SJCRH30 (cell line): Measurements from ENCODE around the gene GREB1L. TPM values are rescaled to one million over a fixed set of nuclear protein-coding genes. Genes with fewer than 3 reads are reported as not detected.

ENCODE experiments used
- DNase-seq, 2 experiments: peaks; one replicate each; pipeline ENCODE4 v3.0.0-alpha.2; 2015 to 2020
- H3K27ac ChIP-seq: fragments of 250-450 bp; sonication (Bioruptor Pico); 2 replicates; pipeline ENCODE4 v1.5.1; 2020; ENCODE audit warnings: mild to moderate bottlenecking, moderate library complexity
- H3K27me3 ChIP-seq: fragments of 250-450 bp; sonication (Bioruptor Pico); 2 replicates; pipeline ENCODE4 v1.5.1; 2020; ENCODE audit warnings: mild to moderate bottlenecking, moderate library complexity
- H3K36me3 ChIP-seq: fragments of 250-450 bp; sonication (Bioruptor Pico); 2 replicates; pipeline ENCODE4 v1.5.1; 2020; ENCODE audit warnings: mild to moderate bottlenecking, moderate library complexity
- H3K4me1 ChIP-seq: fragments of 250-450 bp; sonication (Bioruptor Pico); 2 replicates; pipeline ENCODE4 v1.5.1; 2020; ENCODE audit warnings: mild to moderate bottlenecking, moderate library complexity
- H3K4me3 ChIP-seq: fragments of 250-450 bp; sonication (Bioruptor Pico); 2 replicates; pipeline ENCODE4 v1.5.1; 2020; ENCODE audit warnings: mild to moderate bottlenecking, moderate library complexity
- H3K9me3 ChIP-seq: fragments of 250-450 bp; sonication (Bioruptor Pico); replicated peaks from 2 replicates; pipeline ENCODE4 v1.5.1; 2020; ENCODE audit warnings: mild to moderate bottlenecking, moderate library complexity
- total RNA-seq: library from RNA; depleted of rRNA; stranded (reverse); fragments of >200 nt; shearing (Covaris generic); gene quantifications from 2 replicates; pipeline ENCODE4 v1.2.3, GENCODE V29; 2014

GREB1L gene
- total RNA-seq, 1 experiment from 2014 or later: not detected

DNA sequence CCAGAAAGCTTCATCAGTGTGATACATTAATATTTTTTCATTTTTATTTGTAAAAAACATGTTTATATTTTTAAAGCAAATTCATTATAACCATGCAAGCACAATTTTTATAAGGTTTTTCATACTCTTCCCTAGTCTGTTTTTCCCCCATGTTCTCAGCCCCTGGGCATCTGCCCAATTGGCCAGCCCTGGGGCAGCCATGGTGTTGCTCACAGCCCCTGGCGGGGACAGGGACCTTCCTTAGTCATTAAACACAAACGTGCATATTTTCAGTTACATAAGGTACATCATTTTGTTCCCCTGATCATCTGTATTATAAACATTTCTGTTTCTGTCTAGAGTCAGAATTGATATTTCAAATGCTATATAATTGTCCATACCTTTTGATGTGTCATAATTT lies 208.5 kb downstream of the GREB1L start:
- DNase-seq: no peak
- no peak overlapping the region for H3K27ac ChIP-seq

DNA sequence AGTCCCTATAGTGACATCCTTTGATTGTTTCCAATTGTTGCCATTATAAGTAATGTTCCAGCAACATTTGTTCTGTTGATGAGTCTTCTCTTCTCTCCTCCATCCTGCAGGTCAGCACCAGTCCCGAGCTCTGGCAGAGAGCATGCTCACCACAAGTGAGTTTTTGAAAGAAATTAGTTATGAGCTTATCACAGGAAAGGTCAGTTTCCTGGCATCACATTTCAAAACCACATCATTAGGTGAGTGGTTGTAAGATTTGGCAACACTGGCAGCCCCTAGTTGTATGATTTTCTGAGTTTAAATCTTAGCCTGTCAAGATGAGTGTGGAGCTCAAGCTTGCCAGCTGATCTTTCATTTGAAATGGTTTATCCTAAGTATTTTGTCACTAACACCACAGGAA lies 208.9 kb downstream of the GREB1L start:
- no peak overlapping the region for H3K4me3 ChIP-seq
- no peak for DNase-seq

More for the DNA sequence above, 208.5 kb downstream of the GREB1L start:
- H3K27me3 ChIP-seq: no peaks in the 10 kb centered on the region
- H3K4me3 ChIP-seq: no peak overlapping the region
- no peaks in the 10 kb centered on the region for H3K4me1 ChIP-seq
- H3K36me3 ChIP-seq: no peaks in the 10 kb centered on the region
- H3K9me3 ChIP-seq: no peaks in the 10 kb centered on the region

DNA sequence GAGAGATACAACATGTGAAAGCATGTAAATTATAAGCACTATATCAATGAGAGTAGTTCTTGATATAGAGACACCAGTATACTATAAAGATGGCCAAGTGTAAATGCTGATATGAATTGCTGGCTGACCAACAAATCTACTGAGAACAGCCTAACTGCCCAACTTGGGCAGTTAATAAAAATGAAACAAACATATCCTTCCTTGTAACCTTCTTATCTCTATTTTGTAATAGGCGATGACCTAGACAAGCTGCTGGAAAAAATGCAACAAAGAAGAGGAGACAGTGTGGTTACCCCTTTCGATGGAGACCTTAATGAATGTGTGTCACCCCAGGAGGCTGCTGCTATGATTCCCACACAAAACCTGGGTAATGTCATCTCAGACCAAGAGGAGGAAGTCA lies 209.8 kb downstream of the GREB1L start:
- H3K27me3 ChIP-seq: no peaks in the 10 kb centered on the region
- no peaks in the 10 kb centered on the region for H3K4me1 ChIP-seq
- no peak for DNase-seq
- no peaks in the 10 kb centered on the region for H3K9me3 ChIP-seq
- no peak overlapping the region for H3K4me3 ChIP-seq
- H3K36me3 ChIP-seq: no peaks in the 10 kb centered on the region
- H3K27ac ChIP-seq: no peak overlapping the region

More for the DNA sequence above, 208.9 kb downstream of the GREB1L start:
- Histone ChIP-seq H3K4me1 (no peaks in the 10 kb centered on the region), H3K27ac (no peak overlapping the region), H3K9me3 (no peaks in the 10 kb centered on the region), H3K36me3 (no peaks in the 10 kb centered on the region), H3K27me3 (no peaks in the 10 kb centered on the region)

DNA sequence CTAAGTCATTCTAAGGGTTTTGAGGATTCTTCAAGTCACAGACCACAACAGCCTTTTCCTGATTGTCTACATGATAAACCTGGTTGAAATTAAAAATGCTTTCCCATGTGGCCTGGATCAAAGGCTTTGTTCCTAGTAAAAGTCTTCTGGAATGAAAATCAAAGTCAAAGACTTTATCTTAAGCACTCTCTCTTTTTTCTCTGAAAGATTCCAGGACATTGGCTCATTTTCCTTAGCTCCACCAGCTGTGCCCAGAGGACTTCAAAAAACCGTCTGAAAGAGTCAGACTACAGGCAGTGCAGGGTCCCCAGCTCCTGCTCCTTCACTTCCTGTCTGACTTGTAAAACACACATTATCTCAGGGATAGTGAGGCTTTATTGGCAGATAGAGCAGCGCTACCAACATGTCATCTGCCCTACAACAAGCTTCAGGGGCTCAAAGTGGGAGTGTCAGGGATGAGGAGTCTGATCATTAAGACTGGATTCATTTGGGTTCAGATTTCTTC lies 210.3 kb downstream of the GREB1L start:
- H3K9me3 ChIP-seq: no peaks in the 10 kb centered on the region
- no peaks in the 10 kb centered on the region for H3K4me1 ChIP-seq
- H3K36me3 ChIP-seq: no peaks in the 10 kb centered on the region
- no peak overlapping the region for H3K4me3 ChIP-seq
- H3K27me3 ChIP-seq: no peaks in the 10 kb centered on the region
- DNase-seq: no peak
- H3K27ac ChIP-seq: no peak overlapping the region

DNA sequence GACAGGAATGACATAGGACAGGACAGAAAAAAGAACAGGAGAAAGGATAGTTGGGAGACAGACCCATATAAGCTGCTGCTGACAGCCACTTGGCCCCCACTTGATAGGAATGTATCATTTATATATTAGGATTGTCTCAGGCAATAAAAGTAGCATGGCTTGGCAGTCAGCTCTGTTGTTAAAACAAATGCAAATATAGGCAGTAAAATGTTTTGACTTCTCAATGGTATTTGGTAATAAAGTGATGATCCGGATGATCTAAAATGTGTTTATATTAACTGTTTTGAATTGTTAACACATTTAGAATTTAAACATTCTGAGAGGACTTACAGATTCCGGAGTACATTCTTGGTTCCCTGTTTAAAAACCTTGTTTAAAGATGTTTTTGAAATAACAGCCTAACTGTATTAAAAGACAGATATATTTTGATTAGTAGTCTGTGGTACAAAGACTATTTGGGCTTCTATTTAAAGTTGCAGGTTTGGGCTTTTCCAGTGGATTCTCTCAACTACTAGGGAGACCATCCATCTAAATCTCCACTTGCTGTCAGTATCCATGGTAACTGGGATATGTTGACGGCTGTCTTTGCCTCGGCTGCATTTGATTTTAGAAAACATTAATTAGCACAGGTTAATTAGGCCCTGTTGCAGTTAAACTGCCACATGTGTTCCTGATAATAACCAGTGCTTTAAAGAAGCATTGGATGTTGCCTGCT lies 210.9 kb downstream of the GREB1L start:
- H3K4me1 ChIP-seq: no peaks in the 10 kb centered on the region
- H3K9me3 ChIP-seq: no peaks in the 10 kb centered on the region
- H3K4me3 ChIP-seq: no peak overlapping the region
- H3K27me3 ChIP-seq: no peaks in the 10 kb centered on the region
- no peak overlapping the region for H3K27ac ChIP-seq
- H3K36me3 ChIP-seq: no peaks in the 10 kb centered on the region
- no peak for DNase-seq

DNA sequence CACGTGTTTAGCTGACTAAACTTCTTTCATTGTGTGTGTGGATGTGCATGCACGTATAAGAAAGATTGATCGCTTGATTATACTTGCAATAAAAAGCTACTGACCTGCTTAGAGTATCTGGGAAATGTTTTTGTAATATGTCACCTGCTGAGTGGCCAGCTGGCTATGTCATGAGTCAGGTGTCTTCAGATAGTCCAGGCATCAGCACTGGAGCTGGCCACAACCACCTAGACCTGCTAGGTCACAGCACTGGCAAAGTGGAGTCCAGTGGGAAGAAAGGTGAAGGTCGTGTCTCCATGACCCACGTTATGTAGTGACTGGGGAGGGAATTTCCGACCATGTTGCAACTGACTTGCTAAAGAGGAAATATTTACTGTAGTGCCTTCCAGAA lies 211.5 kb downstream of the GREB1L start:
- no peak overlapping the region for H3K27ac ChIP-seq
- H3K27me3 ChIP-seq: no peaks in the 10 kb centered on the region
- H3K9me3 ChIP-seq: no peaks in the 10 kb centered on the region
- no peaks in the 10 kb centered on the region for H3K36me3 ChIP-seq
- no peak overlapping the region for H3K4me3 ChIP-seq
- no peak for DNase-seq
- no peaks in the 10 kb centered on the region for H3K4me1 ChIP-seq

DNA sequence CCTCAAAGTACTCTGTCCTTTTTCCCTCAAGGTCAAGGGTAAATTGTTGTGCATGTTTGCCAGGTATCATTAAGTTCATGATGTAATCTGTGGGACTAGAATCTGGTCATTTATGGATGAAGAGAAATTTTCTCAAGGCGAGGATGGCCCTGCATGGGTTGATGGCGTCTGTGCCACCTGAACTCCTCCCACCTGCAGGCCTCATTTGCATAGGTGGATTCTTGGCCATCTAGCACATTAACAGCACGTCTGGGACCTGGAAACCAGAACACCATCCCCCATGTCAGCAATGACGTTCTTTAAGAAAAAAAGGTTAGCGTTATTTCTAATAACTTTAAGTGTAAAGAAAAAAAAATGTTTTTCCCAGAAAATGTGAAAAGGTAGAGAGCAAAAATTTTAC lies 212.7 kb downstream of the GREB1L start:
- Histone ChIP-seq H3K36me3 (no peaks in the 10 kb centered on the region), H3K4me3 (no peak overlapping the region), H3K4me1 (no peaks in the 10 kb centered on the region), H3K27ac (no peak overlapping the region), H3K9me3 (no peaks in the 10 kb centered on the region), H3K27me3 (no peaks in the 10 kb centered on the region)
- DNase-seq: no peak

DNA sequence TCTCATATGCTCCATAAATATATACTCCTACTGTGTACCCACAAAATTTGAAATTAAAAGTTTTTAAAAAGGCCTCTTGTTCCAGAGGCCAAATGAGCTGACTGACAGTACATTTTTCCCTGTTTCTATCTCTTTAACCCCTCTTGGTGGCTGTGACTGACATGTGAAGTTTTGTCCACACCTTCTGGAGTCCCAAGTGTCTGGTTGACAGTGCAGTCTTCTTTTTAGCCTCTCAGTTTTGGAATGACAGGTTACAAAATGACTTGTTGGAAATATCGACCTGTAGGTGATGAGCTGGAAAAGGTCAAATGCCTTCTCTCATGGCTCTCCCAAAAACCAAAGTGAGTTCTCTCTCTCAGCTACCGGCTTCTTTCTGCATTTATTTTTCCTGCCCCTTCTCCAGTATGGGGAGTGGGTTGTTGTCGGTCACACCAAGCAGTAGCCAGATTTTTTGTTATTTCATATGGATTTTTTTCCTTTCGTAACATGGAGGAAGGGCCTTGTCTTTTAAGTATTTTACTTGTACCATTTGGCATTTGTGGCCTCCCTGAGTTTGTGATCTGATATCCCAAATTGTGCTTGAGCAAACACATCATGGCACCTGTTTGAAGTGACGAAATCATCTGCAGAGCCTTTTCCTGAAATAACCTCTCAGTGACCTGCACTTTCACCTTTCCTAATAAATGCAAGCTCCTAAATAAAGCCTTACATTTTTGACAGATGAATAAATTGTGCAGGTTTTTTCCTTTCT lies 214.6 kb downstream of the GREB1L start:
- DNase-seq: no peak
- H3K9me3 ChIP-seq: no peaks in the 10 kb centered on the region
- no peaks in the 10 kb centered on the region for H3K27me3 ChIP-seq
- no peaks in the 10 kb centered on the region for H3K36me3 ChIP-seq
- H3K4me1 ChIP-seq: no peaks in the 10 kb centered on the region
- no peak overlapping the region for H3K4me3 ChIP-seq
- H3K27ac ChIP-seq: no peak overlapping the region

DNA sequence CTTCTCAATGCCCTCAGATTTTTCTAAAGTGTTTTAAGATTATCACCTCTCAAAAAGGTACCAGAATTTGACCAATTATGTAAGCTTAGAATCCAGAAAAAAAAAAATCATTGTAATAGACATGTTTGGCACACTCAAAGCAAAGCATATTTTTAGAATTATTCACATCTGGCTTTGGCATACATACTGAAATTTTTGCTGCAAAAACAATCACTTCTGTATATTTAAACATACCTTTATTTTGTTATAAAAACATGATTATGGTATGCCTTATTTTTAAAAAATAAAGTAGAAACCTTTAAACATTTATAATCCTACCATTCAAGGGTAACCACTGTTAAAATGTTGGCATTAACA lies 215.1 kb downstream of the GREB1L start:
- no peaks in the 10 kb centered on the region for H3K36me3 ChIP-seq
- H3K27ac ChIP-seq: no peak overlapping the region
- H3K4me1 ChIP-seq: no peaks in the 10 kb centered on the region
- no peaks in the 10 kb centered on the region for H3K27me3 ChIP-seq
- H3K4me3 ChIP-seq: no peak overlapping the region
- H3K9me3 ChIP-seq: no peaks in the 10 kb centered on the region
- no peak for DNase-seq

DNA sequence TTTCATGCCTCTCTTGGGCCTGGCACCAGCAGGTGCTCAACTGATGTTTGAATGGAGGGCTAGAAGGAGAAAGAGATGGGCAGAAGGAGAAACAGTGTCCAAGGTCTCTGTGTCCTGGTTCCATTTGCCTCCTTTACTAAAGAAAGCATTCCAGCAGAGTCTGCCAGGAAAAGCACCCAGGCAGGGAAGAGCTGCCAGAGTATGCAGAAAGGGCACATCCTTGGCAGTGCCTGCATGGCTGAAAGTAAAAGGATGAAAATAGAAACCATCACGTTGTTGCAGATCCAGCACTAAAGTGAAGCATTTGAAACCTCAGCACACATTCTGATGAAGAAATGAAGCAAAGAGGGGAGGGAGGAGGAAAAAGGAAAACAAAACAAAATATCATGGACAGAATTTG lies 216.3 kb downstream of the GREB1L start:
- Histone ChIP-seq H3K27me3 (no peaks in the 10 kb centered on the region), H3K9me3 (no peaks in the 10 kb centered on the region), H3K27ac (no peak overlapping the region), H3K4me1 (no peaks in the 10 kb centered on the region), H3K4me3 (no peak overlapping the region), H3K36me3 (no peaks in the 10 kb centered on the region)
- DNase-seq: no peak

DNA sequence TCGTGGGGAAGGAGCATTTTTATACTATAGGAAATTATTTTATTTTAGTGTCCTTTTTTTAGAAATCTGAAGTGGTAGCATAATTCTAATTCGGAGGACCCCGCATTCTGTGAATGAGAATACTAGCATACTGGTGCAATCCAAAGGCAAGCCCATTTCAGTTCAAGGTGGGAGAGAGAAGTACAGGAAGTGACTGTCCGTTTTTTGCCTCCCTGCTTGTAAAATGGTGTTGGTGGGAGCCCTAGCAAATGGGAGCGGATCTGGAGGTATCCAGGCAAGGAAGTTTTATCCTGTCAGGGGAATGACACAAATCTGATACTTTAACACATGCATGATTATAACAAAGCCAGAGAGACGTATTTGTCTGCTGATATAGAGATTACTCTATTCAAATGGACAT lies 216.8 kb downstream of the GREB1L start:
- Histone ChIP-seq H3K36me3 (no peaks in the 10 kb centered on the region), H3K27ac (no peak overlapping the region), H3K9me3 (no peaks in the 10 kb centered on the region), H3K27me3 (no peaks in the 10 kb centered on the region), H3K4me1 (no peaks in the 10 kb centered on the region), H3K4me3 (no peak overlapping the region)
- DNase-seq: no peak

DNA sequence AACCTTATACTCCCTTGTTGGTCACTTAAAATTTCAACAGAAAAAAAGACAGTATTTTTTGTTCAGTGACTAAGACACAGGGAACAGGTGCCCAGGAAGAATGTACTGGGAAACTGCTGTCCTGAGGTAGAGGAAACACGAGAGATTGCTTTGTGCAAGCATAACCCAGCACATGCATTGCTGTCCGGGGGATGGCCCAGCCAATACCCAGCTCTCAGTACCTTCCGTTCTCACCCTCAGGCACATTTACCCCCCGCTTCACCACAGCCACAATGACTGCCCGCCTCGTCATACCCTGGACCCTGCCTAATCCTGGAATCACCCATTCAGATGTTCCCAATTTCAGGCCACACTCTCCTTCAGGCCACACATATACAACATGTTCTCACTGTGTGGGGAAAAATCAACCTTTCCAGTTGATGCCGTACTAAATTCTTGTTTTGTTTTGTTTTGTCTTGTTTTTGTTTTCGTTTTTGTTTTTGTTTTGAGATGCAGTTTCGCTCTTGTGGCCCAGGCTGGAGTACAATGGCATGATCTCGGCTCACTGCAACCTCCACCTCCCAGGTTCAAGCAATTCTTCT lies 217.8 kb downstream of the GREB1L start:
- no peak for DNase-seq
- Histone ChIP-seq H3K9me3 (no peaks in the 10 kb centered on the region), H3K4me1 (no peaks in the 10 kb centered on the region), H3K4me3 (no peak overlapping the region), H3K27me3 (no peaks in the 10 kb centered on the region), H3K27ac (no peak overlapping the region), H3K36me3 (no peaks in the 10 kb centered on the region)

DNA sequence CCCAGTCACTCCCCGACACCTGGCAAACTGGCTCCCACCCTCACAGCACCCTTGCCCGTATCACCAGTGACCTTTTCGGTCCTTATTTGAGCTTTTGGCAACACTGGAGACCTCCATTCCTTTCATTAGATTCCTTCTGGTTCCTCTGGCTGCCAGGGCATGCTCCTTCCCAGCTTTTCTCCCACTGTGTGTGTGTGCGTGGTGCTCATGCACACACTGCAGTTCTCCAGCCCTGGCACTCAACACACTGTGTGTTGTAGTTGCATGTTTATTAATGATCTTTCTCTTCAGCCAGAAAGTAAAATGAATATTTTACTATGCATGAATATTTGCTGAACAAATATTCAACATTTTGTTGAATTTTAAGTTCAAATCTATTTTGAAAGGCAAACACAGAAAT lies 219.4 kb downstream of the GREB1L start:
- H3K27ac ChIP-seq: no peak overlapping the region
- no peaks in the 10 kb centered on the region for H3K9me3 ChIP-seq
- H3K4me3 ChIP-seq: no peak overlapping the region
- DNase-seq: no peak
- no peaks in the 10 kb centered on the region for H3K36me3 ChIP-seq
- H3K27me3 ChIP-seq: no peaks in the 10 kb centered on the region
- no peaks in the 10 kb centered on the region for H3K4me1 ChIP-seq

DNA sequence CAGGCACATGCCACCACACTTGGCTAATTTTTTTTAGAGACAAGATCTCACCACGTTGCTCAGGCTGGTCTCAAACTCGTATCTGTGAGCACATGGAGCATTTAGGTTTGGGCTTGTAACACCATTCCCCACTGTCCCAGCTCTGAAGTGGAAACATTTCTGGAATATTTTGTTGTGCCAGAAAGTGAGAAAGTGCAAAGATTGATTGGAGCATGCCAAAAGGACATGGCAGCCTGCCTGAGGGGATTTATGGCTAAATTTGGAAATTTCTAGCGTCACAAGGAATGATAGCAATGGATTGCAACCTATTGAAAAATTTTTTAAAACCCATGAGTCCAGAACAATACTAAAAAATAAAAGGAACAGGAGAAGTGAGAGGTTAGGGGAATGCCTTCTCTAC lies 221.7 kb downstream of the GREB1L start:
- no peak for DNase-seq
- no peak overlapping the region for H3K27ac ChIP-seq
- no peaks in the 10 kb centered on the region for H3K36me3 ChIP-seq
- no peak overlapping the region for H3K4me3 ChIP-seq
- H3K9me3 ChIP-seq: no peaks in the 10 kb centered on the region
- no peaks in the 10 kb centered on the region for H3K27me3 ChIP-seq
- H3K4me1 ChIP-seq: no peaks in the 10 kb centered on the region

DNA sequence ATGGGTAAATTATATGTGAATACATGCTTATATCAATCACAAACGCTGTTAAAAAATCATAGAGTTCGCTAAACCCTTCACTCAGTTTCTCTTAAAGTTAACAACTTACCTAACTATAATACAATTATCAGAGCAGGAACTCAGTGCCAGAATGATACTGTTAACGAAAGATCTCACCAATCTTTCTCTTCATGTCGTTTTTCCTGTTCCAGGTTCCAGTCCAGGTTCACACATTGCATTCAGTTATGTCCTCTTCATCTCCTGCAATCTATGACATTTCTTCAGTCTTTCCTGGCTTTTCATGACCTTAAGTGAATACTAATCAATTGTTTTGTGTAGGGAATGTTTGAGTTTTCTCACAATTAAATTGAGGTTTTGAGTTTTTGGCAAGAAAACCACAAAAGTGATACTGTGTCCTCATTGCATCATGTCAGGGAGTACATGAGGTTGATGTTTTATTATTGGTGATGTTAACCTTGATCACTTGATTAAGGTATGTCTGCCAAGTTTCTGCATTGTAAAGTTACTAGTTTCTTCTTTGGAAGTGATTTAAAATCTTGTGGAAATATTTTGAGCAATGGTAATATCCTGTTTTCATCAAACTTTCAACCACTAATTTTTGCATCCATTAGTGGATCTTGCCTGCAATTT lies 226.6 kb downstream of the GREB1L start:
- no peaks in the 10 kb centered on the region for H3K4me1 ChIP-seq
- no peaks in the 10 kb centered on the region for H3K9me3 ChIP-seq
- no peak overlapping the region for H3K27ac ChIP-seq
- no peak for DNase-seq
- H3K4me3 ChIP-seq: no peak overlapping the region
- H3K27me3 ChIP-seq: no peaks in the 10 kb centered on the region
- no peaks in the 10 kb centered on the region for H3K36me3 ChIP-seq
